ENCODE measurements around the gene TSKU.

GRCh38 chr11:76831686-76832310 lies 48.6 kb downstream of the TSKU start:
- TF ChIP-seq CTCF (IDR thresholded peaks at IDR 0.05): no peak
- no peak for TF ChIP-seq POLR2A (IDR thresholded peaks at IDR 0.05)
